PFSK-1 (cell line): ENCODE data around the gene STAT6.

Experiments
- FOXP2 ChIP-seq: optimal IDR thresholded peaks from 2 replicates; pipeline ENCODE3; 2011; ENCODE audit warnings: borderline replicate concordance, control low read depth, inconsistent platforms; ENCODE audit not compliant: insufficient read depth; ENCODE audit errors: extremely low read length, extremely low read depth
- POLR2AphosphoS5 ChIP-seq: IDR thresholded peaks from 2 replicates; pipeline ENCODE4 v1.6.1; 2012; ENCODE audit warnings: low read depth, mild to moderate bottlenecking, control low read depth, low read length, moderate library complexity
- SIN3A ChIP-seq: IDR thresholded peaks from 2 replicates; pipeline ENCODE4 v1.6.1; 2012; ENCODE audit warnings: mild to moderate bottlenecking, low read length, moderate library complexity, borderline replicate concordance; ENCODE audit not compliant: insufficient read depth
- TAF1 ChIP-seq: IDR thresholded peaks from 2 replicates; pipeline ENCODE4 v1.6.1; 2012; ENCODE audit warnings: low read length, control low read depth, borderline replicate concordance; ENCODE audit not compliant: insufficient read depth
- TF ChIP-seq, protein P1 (sequence below), 2 experiments: IDR thresholded peaks; 2 replicates each; pipeline versions ENCODE4 v1.6.1 to v1.8.0; 2011 to 2012; ENCODE audit warnings: low read depth in 2 of 2, low read length in 2 of 2, control low read depth in 1 of 2, inconsistent platforms in 1 of 2, mild to moderate bottlenecking in 1 of 2, moderate library complexity in 1 of 2; ENCODE audit not compliant: insufficient read depth in 1 of 2

GRCh38 chr12:57089271-57090245 lies 21.6 kb downstream of the STAT6 start:
- peak; percentile 66 for TF ChIP-seq POLR2AphosphoS5
- TF ChIP-seq, protein P1, sequence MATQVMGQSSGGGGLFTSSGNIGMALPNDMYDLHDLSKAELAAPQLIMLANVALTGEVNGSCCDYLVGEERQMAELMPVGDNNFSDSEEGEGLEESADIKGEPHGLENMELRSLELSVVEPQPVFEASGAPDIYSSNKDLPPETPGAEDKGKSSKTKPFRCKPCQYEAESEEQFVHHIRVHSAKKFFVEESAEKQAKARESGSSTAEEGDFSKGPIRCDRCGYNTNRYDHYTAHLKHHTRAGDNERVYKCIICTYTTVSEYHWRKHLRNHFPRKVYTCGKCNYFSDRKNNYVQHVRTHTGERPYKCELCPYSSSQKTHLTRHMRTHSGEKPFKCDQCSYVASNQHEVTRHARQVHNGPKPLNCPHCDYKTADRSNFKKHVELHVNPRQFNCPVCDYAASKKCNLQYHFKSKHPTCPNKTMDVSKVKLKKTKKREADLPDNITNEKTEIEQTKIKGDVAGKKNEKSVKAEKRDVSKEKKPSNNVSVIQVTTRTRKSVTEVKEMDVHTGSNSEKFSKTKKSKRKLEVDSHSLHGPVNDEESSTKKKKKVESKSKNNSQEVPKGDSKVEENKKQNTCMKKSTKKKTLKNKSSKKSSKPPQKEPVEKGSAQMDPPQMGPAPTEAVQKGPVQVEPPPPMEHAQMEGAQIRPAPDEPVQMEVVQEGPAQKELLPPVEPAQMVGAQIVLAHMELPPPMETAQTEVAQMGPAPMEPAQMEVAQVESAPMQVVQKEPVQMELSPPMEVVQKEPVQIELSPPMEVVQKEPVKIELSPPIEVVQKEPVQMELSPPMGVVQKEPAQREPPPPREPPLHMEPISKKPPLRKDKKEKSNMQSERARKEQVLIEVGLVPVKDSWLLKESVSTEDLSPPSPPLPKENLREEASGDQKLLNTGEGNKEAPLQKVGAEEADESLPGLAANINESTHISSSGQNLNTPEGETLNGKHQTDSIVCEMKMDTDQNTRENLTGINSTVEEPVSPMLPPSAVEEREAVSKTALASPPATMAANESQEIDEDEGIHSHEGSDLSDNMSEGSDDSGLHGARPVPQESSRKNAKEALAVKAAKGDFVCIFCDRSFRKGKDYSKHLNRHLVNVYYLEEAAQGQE (IDR thresholded peaks at IDR 0.05; ENCODE audit: insufficient read depth in 1 of 2, low read depth in 2 of 2, low read length in 2 of 2), result 0 out of 4 replicates have a peak, but pooled peaks of 1 of the 2 experiments have one; percentile 22
- peak; percentile 55; the same call in 1 of the 2 replicates for TF ChIP-seq TAF1
- TF ChIP-seq SIN3A, result 0 out of 2 replicates have a peak, but pooled peaks have one; percentile 57
- no peak for TF ChIP-seq FOXP2
